GM18519 (cell line): ENCODE data around the gene DGCR8.

Source experiments
- ATAC-seq: cut with Tn5 transposase; IDR thresholded peaks from one replicate; pipeline ENCODE4 v1.9.1; 2021; ENCODE audit warnings: mild to moderate bottlenecking, moderate library complexity; ENCODE audit not compliant: unreplicated experiment, low FRiP score

DGCR8 gene

GRCh38 chr22:20079745-20080444 lies at the start of gene DGCR8:
Gene DGCR8, plus strand, starts transcription at chr22:20080241. Its CDS starts 5,723 bp downstream, at chr22:20085964.
- ATAC-seq = peak; percentile 65

GRCh38 chr22:20031732-20032406 lies 48.2 kb upstream of the DGCR8 start:
- ATAC-seq = no peak

- no peak for ATAC-seq
Observed at GRCh38 chr22:20032407-20032991, 47.5 kb upstream of the DGCR8 start.

- ATAC-seq = no peak
Observed at GRCh38 chr22:20033045-20033706, 46.9 kb upstream of the DGCR8 start.

- no peak for ATAC-seq
Observed at GRCh38 chr22:20034143-20034542, 45.9 kb upstream of the DGCR8 start.

- no peak for ATAC-seq
Observed at GRCh38 chr22:20035375-20036083, 44.5 kb upstream of the DGCR8 start.

- no peak for ATAC-seq
Observed at GRCh38 chr22:20036084-20036482, 44.0 kb upstream of the DGCR8 start.

- ATAC-seq = no peak
Observed at GRCh38 chr22:20036535-20037392, 43.3 kb upstream of the DGCR8 start.

GRCh38 chr22:20037419-20037818 lies 42.6 kb upstream of the DGCR8 start:
- ATAC-seq = no peak

- no peak for ATAC-seq
Observed at GRCh38 chr22:20038574-20038973, 41.5 kb upstream of the DGCR8 start.

GRCh38 chr22:20039683-20040325 lies 40.2 kb upstream of the DGCR8 start:
- no peak for ATAC-seq

- no peak for ATAC-seq
Observed at GRCh38 chr22:20040327-20041200, 39.5 kb upstream of the DGCR8 start.

GRCh38 chr22:20043057-20043996 lies 36.7 kb upstream of the DGCR8 start:
- ATAC-seq = no peak

- ATAC-seq = no peak
Observed at GRCh38 chr22:20043997-20044342, 36.1 kb upstream of the DGCR8 start.

- no peak for ATAC-seq
Observed at GRCh38 chr22:20044495-20045151, 35.4 kb upstream of the DGCR8 start.

GRCh38 chr22:20046730-20047129 lies 33.3 kb upstream of the DGCR8 start:
- ATAC-seq = no peak

- ATAC-seq = no peak
Observed at GRCh38 chr22:20051927-20052308, 28.1 kb upstream of the DGCR8 start.
